HFFc6 (cell line): Measurements from ENCODE around the gene OLR1. TPM values are rescaled to one million over a fixed set of nuclear protein-coding genes. Genes with fewer than 3 reads are reported as not detected.

ENCODE experiments used
- DNase-seq: peaks from one replicate; pipeline ENCODE4 v3.0.0-alpha.2; 2018
- H3K27ac Mint-ChIP-seq: 2 replicates; pipeline ENCODE4 v1.8.0; 2020; ENCODE audit warnings: mild to moderate bottlenecking, mixed read lengths
- H3K27me3 Mint-ChIP-seq: 2 replicates; pipeline ENCODE4 v1.8.0; 2021; ENCODE audit warnings: mild to moderate bottlenecking, moderate library complexity, mixed read lengths; ENCODE audit not compliant: insufficient read depth
- H3K36me3 Mint-ChIP-seq: 2 replicates; pipeline ENCODE4 v1.8.0; 2021; ENCODE audit warnings: low read depth, mixed read lengths
- H3K4me1 Mint-ChIP-seq: 2 replicates; pipeline ENCODE4 v1.8.0; 2020; ENCODE audit warnings: low read depth, mixed read lengths
- H3K4me3 Mint-ChIP-seq: 2 replicates; pipeline ENCODE4 v1.8.0; 2020; ENCODE audit warnings: mild to moderate bottlenecking, moderate library complexity, mixed read lengths
- H3K9me3 Mint-ChIP-seq: 2 replicates; pipeline ENCODE4 v1.8.0; 2020; ENCODE audit warnings: mild to moderate bottlenecking, mixed read lengths
- total RNA-seq, 6 experiments: library from RNA; stranded (reverse); fragmentation: NEBNext Ultra II Directional; extraction: Animal tissue kit (Norgen Biotek cat#: 25700); gene quantifications; 2 replicates in 1 of 6; 3 replicates in 5 of 6; pipeline ENCODE4 v1.2.3, GENCODE V29; 2021
- TF ChIP-seq, protein P1 (sequence below): fragments of 200-600 bp; sonication (generic); IDR thresholded peaks from 2 replicates; pipeline ENCODE4 v1.5.0; 2021; ENCODE audit warnings: antibody characterized with exemption, mild to moderate bottlenecking

The OLR1 gene
- total RNA-seq, 6 experiments from 2014 or later, result 30.3 to 53.6 (median 40.0) TPM

- 0 out of 2 replicates have a peak, but pooled peaks cover under 1% of the 10 kb centered on the region for H3K36me3 Mint-ChIP-seq
- H3K4me3 Mint-ChIP-seq, result no peak overlapping the region
- TF ChIP-seq, protein P1, sequence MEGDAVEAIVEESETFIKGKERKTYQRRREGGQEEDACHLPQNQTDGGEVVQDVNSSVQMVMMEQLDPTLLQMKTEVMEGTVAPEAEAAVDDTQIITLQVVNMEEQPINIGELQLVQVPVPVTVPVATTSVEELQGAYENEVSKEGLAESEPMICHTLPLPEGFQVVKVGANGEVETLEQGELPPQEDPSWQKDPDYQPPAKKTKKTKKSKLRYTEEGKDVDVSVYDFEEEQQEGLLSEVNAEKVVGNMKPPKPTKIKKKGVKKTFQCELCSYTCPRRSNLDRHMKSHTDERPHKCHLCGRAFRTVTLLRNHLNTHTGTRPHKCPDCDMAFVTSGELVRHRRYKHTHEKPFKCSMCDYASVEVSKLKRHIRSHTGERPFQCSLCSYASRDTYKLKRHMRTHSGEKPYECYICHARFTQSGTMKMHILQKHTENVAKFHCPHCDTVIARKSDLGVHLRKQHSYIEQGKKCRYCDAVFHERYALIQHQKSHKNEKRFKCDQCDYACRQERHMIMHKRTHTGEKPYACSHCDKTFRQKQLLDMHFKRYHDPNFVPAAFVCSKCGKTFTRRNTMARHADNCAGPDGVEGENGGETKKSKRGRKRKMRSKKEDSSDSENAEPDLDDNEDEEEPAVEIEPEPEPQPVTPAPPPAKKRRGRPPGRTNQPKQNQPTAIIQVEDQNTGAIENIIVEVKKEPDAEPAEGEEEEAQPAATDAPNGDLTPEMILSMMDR, result no peak
- H3K27me3 Mint-ChIP-seq, result peaks cover 2% of the 10 kb centered on the region; the same call in 1 of the 2 replicates
- H3K27ac Mint-ChIP-seq, result no peak overlapping the region
- no peak for DNase-seq
- H3K9me3 Mint-ChIP-seq, result no peaks in the 10 kb centered on the region
- peaks cover 59% of the 10 kb centered on the region for H3K4me1 Mint-ChIP-seq
These were observed 4.1 kb upstream of the OLR1 start for GRCh38 chr12:10175846-10176636.

DNA sequence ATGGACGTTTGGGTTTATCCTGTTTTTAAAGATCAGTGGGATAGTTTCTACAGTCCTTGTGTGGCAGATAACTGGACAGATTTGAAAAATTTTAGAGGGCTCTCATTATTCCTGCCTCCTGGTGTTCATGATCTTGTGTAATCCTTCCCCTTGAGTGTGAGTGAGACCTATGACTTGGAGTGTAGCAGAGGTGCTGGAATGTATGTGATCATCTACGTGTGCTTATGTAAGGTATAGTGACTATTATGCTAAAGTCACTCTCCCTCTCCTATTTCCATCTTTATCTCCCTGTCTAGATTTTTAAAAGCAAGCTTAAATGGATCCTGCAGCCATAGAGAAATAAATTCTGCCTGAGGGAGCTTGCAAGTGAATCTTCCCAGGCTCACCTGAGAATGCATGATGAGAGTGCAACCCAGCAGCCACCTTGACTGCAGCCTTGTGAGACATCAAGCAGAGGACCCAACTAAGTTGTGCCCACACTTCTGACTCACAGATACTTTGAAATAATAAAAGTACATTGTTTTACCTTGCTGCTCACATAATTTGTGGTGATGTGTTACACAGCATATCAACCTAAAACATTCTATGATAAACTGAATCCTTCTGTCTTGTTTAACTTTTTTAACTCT, 3.2 kb upstream of the OLR1 start:
- TF ChIP-seq, protein P1, result no peak
- Mint-ChIP-seq H3K4me1 (peaks cover 59% of the 10 kb centered on the region), H3K27me3 (peaks cover 2% of the 10 kb centered on the region; the same call in 1 of the 2 replicates), H3K4me3 (no peak overlapping the region), H3K36me3 (peaks cover 4% of the 10 kb centered on the region; the same call in 1 of the 2 replicates), H3K27ac (peak overlapping the region; percentile 25; the same call in 1 of the 2 replicates), H3K9me3 (no peaks in the 10 kb centered on the region)
- no peak for DNase-seq

GRCh38 chr12:10170216-10170615, 1.7 kb downstream of the OLR1 start:
- no peaks in the 10 kb centered on the region for H3K9me3 Mint-ChIP-seq
- H3K4me1 Mint-ChIP-seq, result peaks cover 73% of the 10 kb centered on the region
- TF ChIP-seq, protein P1, result no peak
- H3K36me3 Mint-ChIP-seq, result peaks cover 10% of the 10 kb centered on the region
- peak overlapping the region; percentile 32 for H3K27ac Mint-ChIP-seq
- peak; percentile 55 for DNase-seq
- peak overlapping the region; percentile 61 for H3K4me3 Mint-ChIP-seq
- peaks cover 2% of the 10 kb centered on the region; the same call in 1 of the 2 replicates for H3K27me3 Mint-ChIP-seq

DNA sequence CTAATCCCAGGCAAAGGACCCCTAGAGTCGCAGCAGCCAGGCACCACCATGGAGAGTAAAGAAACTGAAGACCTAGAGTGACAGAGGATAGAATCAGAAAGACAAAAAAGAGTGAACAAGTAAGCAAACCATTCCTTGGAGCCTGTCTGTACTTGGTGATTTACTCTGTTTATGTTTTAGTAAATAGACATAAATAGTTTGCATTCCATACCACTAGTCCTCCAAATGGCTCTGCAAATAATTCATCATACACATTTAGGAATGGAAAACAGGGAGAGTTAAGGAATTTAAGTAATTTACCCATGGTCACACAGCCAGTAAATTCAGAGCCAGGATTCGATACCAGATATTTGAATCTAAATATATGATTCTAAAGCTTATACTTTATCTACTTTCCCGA, 2.8 kb downstream of the OLR1 start:
- DNase-seq, result peak; percentile 45
- TF ChIP-seq, protein P1, result no peak
- H3K9me3 Mint-ChIP-seq, result no peaks in the 10 kb centered on the region
- H3K36me3 Mint-ChIP-seq, result peaks cover 10% of the 10 kb centered on the region
- H3K27ac Mint-ChIP-seq, result peak overlapping the region; percentile 76
- H3K4me1 Mint-ChIP-seq, result peaks cover 74% of the 10 kb centered on the region
- H3K4me3 Mint-ChIP-seq, result peak overlapping the region; percentile 75
- H3K27me3 Mint-ChIP-seq, result peaks cover 2% of the 10 kb centered on the region; the same call in 1 of the 2 replicates

DNA sequence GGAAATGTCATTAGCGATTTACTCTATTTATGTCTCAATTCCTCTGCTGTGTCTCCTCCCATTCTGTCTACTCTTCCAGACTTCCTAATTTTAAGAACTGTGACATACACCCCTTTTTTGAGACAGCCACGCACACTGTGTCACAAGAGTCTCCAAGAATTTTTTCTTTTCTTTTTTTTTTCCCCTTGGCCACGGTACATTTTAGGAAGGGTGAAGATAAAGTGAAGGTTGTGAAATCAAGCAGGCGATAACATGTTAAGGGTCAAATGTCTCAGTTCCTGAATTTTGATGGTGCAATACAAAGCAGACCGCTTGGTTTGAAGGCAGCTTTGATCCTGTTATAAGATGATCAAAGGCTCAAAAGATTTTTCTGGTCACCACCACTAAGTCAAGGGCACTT, 4.3 kb downstream of the OLR1 start:
- no peak for DNase-seq
- H3K4me1 Mint-ChIP-seq, result peaks cover 72% of the 10 kb centered on the region
- peaks cover 10% of the 10 kb centered on the region for H3K36me3 Mint-ChIP-seq
- H3K9me3 Mint-ChIP-seq, result no peaks in the 10 kb centered on the region
- H3K27me3 Mint-ChIP-seq, result peaks cover 2% of the 10 kb centered on the region; the same call in 1 of the 2 replicates
- TF ChIP-seq, protein P1, result no peak
- H3K4me3 Mint-ChIP-seq, result no peak overlapping the region
- H3K27ac Mint-ChIP-seq, result peak overlapping the region; percentile 19; the same call in 1 of the 2 replicates
